ENCODE results near the gene ALPK1. TPM values are rescaled to one million over a fixed set of nuclear protein-coding genes. Genes with fewer than 3 reads are reported as not detected.

The ALPK1 gene
- total RNA-seq, 1 donor from 2014 or later = 5.5 TPM

- DNase-seq (ENCODE audit: missing footprints) = no peak
- ATAC-seq = no peak
- intact Hi-C loops (cut with DNase I) = no loop called here
Measured at GRCh38 chr4:112358415-112358814, 61.2 kb downstream of the ALPK1 start.

DNA sequence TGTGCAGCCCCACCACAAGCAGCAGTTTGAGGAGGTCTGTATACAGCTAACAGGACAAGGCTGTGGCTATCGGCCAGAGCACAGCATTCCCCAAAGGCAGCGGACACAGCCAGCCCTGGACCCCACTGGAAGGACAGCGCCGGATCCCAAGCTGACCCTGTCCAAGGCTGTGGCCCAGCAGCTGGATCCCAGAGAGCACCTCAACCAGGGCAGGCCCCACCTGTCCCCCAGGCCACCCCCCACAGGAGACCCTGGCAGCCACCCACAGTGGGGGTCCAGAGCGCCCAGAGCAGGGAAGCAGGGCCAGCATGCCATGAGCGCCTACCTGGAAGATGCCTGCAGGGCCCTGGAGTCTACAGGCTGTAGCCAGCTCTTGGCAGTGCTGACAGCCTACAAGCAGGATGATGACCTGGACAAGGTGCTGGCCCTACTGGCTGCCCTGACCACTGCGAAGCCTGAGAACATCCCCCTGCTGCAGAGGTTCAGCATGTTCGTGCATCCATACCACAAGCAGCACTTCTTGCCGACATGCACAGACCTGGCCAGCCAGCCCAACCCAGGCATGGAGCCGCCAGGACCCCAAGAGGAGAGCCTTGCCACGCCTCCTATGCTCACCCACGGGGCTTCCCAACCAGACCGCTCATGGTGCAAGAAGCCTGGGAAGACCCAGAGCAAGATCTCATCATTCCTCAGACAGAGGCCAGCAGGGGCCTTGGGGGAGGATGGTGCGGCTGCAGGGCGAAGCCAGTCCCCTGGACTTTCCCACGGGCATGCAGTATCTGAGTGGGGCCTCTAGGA is 62.0 kb downstream of the ALPK1 start:
- DNase-seq (ENCODE audit: missing footprints) (no peak), ATAC-seq (peak; percentile 26)
- intact Hi-C loops (cut with DNase I) = no loop called here

DNA sequence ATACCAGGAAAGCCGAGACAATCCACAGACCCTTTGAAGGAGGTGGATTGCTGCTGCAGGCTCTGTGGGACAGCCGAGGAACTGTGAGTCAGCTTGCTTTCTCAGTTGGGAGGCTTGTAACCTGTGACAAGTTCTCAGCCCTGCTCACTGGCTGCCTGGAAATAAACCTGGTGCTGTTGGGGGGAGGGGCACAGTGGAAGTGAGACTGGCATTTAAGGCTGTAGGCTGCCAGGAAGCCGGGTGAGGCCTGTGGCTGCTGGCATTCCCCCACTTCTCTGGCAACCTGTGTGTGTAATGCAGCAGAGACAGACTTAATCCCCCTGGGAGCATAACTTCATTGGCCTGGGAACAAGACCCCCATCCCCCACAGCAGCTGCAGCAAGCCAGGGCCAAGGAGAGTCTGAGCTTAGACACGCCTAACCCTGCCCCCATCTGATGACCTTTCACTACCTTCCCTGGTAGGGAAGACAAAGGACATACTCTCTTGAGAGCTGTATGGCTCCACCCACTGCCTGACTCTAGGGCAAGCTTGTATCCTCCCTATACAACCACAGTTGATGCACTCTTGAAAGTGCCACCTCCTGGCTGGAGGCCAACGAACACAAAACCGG is 64.1 kb downstream of the ALPK1 start:
- intact Hi-C loops (cut with DNase I) = no loop called here
- no peak for DNase-seq (ENCODE audit: missing footprints)

DNA sequence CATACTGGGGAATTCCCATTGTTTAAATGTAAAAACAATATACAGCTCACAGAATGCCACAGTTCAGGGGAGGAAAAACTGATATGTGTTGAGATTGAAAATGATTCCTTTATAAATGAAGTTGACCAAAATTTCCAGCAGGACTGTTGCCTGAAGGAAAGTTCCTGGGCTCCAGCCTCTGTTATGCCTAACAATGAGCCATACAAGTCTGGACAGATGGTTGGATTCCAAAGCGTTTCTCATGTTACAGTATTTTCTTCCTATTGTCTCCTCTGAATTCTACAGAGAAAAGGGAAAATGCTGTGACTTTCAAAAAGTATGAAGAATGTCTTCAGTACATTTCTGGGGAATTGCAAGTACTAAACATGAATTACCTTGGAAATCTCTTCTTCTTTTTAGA is 73.3 kb downstream of the ALPK1 start:
- intact Hi-C loops (cut with DNase I) = no loop called here
- ATAC-seq (no peak), DNase-seq (ENCODE audit: missing footprints) (no peak)

More for the DNA sequence above, 64.1 kb downstream of the ALPK1 start:
- ATAC-seq = no peak

GRCh38 chr4:112371361-112371760 is 74.2 kb downstream of the ALPK1 start:
- ATAC-seq = no peak
- no peak for DNase-seq (ENCODE audit: missing footprints)
- intact Hi-C loops (cut with DNase I) = no loop called here

DNA sequence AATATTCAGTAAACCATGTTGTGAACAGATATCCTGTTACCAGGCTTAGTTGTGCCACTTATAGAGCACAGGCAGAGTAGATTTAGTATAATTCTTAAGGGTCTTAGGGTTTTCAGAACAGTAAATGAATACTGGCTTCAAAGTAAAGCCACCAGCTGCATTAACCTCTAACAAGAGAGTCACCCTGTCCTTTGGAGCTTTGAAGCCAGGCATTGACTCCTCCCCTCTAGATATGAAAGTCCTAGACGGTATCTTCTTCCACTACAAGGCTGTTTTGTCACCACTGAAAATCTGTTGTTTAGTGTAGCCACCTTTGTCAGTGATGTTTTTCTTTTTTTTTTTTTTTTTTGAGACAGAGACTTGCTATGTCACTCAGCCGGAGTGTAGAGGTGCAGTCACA is 77.7 kb downstream of the ALPK1 start:
- intact Hi-C loops (cut with DNase I) = no loop called here
- DNase-seq (ENCODE audit: missing footprints) (no peak), ATAC-seq (no peak)

DNA sequence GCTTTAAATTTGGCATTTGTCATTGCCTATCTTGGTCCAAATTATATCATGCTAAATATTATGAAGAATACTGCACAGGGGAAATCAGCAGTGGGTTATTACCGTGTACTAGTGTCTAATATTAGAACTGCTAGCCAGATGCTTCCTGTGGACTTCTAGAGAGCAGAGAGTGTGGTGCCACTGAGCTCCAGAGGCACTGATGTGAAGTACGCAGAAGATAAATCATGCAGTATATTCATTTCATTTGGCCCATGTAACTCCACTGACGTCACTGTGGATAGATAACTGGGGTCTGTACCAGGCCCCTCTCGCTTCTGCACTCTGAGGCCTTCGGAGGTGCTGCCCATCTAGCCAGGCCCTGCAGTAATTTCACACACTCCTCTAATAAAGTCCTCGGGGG is 80.0 kb downstream of the ALPK1 start:
- no peak for ATAC-seq
- intact Hi-C loops (cut with DNase I) = no loop called here
- peak; percentile 27 for DNase-seq (ENCODE audit: missing footprints)

GRCh38 chr4:112377594-112378242 is 80.5 kb downstream of the ALPK1 start:
- intact Hi-C loops (cut with DNase I) = no loop called here
- DNase-seq (ENCODE audit: missing footprints) = no peak
- no peak for ATAC-seq

- no peak for ATAC-seq
- no peak for DNase-seq (ENCODE audit: missing footprints)
- intact Hi-C loops (cut with DNase I) = no loop called here
Measured at GRCh38 chr4:112378243-112378620, 81.1 kb downstream of the ALPK1 start.

GRCh38 chr4:112378858-112379257 is 81.7 kb downstream of the ALPK1 start:
- ATAC-seq (no peak), DNase-seq (ENCODE audit: missing footprints) (no peak)
- intact Hi-C loops (cut with DNase I) = no loop called here

DNA sequence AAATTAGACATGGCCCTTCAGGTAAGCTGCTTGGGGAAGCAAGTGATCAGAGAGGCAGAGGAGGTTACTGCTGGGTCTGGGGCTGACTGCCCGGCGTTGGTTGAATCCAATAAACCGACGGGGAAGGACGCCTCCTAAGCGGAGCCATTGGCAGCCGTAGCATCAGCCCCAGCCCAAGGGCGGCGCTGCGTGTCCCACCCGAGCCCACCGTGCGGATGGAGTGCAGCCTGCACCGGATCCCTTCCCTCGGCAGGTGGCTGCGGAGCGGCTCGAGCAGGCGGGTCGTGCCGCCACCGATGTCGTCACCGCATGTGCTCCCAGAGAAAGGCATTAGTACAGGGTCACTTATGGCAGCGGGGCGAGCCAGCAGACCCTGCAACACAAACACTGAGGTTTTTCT is 82.1 kb downstream of the ALPK1 start:
- ATAC-seq (no peak), DNase-seq (ENCODE audit: missing footprints) (no peak)
- intact Hi-C loops (cut with DNase I) = no loop called here

DNA sequence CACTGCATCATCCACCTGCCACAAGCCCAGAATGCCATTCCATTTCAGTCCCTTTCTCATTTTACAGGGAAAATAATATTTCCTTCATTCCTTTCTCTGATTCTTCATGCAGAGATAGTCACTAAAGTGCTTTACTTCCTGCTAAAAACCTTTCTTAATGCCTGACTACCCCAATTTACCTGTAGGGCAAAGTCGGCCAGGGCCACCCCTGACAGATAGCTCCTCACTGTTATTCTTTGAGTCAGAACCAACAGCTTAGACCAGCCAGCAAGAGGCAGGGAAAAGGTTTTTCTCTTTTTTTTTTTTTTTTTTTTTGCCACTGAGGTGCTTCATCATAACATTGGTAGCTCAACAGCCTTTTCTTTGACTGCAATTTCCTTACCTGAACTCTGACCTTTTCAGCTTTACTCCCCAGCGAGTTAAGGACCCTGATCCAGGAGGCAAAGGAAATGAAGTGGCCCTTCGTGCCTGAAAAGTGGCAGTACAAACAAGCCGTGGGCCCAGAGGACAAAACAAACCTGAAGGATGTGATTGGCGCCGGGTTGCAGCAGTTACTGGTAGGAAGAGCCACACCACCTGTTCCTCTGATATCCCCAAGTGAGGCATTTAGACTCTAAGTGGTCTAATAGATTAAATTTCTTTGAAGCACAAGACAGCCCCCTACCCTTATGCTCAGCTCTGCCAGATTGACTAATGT is 85.0 kb downstream of the ALPK1 start:
- intact Hi-C loops (cut with DNase I) = no loop called here

GRCh38 chr4:112386071-112386470 is 88.9 kb downstream of the ALPK1 start:
- ATAC-seq = no peak
- DNase-seq (ENCODE audit: missing footprints) = no peak
- intact Hi-C loops (cut with DNase I) = no loop called here

More for the DNA sequence above, 85.0 kb downstream of the ALPK1 start:
- ATAC-seq (no peak), DNase-seq (ENCODE audit: missing footprints) (no peak)

DNA sequence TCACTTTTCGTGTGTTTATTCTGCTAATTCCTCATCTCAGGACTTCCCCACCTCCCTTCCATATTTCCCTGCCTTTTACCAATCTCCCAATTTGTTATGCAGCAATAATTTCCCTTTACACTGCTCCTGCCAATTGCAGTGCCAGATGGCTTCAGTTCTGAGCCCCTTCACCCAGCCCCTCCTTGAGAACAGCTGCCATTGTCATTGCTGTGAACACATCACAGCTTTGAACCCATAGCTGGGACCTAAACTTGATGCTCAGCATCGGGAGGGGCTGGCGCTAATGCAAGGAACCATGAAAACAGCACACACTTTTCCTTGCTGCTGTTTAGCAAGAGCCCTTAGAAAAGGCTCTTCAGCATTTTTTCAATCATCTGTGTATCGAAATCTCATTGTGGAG is 104.9 kb downstream of the ALPK1 start:
- DNase-seq (ENCODE audit: missing footprints) = no peak
- intact Hi-C loops (cut with DNase I) = no loop called here
- no peak for ATAC-seq

GRCh38 chr4:112403101-112403945 is 106.2 kb downstream of the ALPK1 start:
- DNase-seq (ENCODE audit: missing footprints) = no peak
- intact Hi-C loops (cut with DNase I) = no loop called here
- ATAC-seq = no peak

DNA sequence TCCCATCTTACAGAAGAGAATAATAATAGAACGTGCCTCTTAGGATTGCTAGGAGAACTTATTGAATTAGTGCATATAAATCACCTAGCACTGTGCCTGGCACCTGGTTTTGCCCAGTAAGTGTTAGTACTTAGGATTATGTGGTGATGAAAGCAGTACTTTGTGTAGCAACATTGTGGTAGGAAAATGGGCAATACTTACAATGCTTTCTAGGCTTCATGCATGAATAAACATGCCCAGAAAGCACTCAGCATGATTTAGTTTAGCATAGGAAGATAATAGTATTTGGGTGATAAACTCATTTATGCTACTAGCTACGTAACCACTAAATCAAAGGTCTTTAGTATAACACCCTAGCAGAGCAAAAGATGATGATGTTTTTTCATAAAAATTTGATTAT is 113.2 kb downstream of the ALPK1 start:
- DNase-seq (ENCODE audit: missing footprints) (no peak), ATAC-seq (no peak)
- intact Hi-C loops (cut with DNase I) = no loop called here

- intact Hi-C loops (cut with DNase I) = no loop called here
- ATAC-seq = no peak
- no peak for DNase-seq (ENCODE audit: missing footprints)
Measured at GRCh38 chr4:112410804-112411203, 113.6 kb downstream of the ALPK1 start.

DNA sequence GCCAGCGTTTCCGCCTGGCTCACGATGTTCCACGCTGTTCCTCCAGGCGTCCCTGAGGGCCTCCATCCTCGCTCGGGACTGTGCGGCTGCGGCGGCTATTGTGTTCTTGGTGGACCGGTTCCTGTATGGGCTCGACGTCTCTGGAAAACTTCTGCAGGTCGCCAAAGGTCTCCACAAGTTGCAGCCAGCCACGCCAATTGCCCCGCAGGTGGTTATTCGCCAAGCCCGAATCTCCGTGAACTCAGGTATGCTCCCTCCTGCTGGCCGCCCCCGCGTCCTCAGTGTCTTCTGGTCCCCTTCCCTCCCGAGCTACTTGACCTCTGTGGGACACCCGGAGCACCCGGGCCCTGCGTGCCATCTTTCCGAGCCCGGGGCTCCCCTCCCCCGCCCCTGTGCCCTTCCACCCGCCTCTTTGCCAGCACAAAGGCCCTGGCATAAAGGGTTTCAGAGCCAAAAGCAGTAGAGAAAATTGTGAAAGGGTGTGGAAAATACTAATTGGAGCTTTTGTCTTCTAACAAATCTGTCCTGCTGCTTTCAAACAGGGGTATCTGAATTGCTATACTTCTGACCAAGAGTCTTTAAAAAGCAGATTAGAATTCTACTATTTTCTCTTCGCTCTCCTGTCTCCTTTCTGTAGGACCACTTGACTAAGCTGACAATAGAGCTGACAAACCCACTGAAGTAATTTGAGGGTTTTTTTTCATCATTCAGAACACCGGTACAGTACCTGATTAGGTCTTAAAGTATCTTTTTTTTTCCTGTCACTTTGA is 114.8 kb downstream of the ALPK1 start:
- ATAC-seq = no peak
- intact Hi-C loops (cut with DNase I) = no loop called here
- peak; percentile 39 for DNase-seq (ENCODE audit: missing footprints)
